K562 (cell line): Measurements from ENCODE around the gene NCOA6. TPM values are rescaled to one million over a fixed set of nuclear protein-coding genes. Genes with fewer than 3 reads are reported as not detected.
A peak's percentile ranks its signal among the peaks of the same experiment; 100 is the strongest.

ENCODE experiments used
- ATF6 ChIP-seq: sonication (generic); formaldehyde crosslinking; IDR thresholded peaks from 2 replicates; pipeline ENCODE4 v1.4.0; 2020; ENCODE audit warnings: mild to moderate bottlenecking, missing genetic modification reagents
- C11orf30 ChIP-seq: fragments of 450-650 bp; IDR thresholded peaks from 2 replicates; pipeline ENCODE4 v1.6.1; 2016; ENCODE audit warnings: low read depth, mild to moderate bottlenecking
- E2F6 ChIP-seq, 2 experiments: IDR thresholded peaks; 2 replicates each; pipeline ENCODE4 v1.6.1; 2011; ENCODE audit warnings: borderline replicate concordance in 1 of 2, control low read depth in 1 of 2, low read depth in 1 of 2, low read length in 1 of 2, mild to moderate bottlenecking in 1 of 2, mixed read lengths in 1 of 2, moderate library complexity in 1 of 2; ENCODE audit not compliant: insufficient read depth in 1 of 2, insufficient read length in 1 of 2, poor library complexity in 1 of 2, severe bottlenecking in 1 of 2; ENCODE audit errors: extremely low read depth in 1 of 2
- FOXP4 ChIP-seq: sonication (generic); formaldehyde crosslinking; IDR thresholded peaks from 2 replicates; pipeline ENCODE4 v1.8.0; 2022; ENCODE audit warnings: mild to moderate bottlenecking, missing genetic modification reagents, borderline replicate concordance
- HNRNPUL1 ChIP-seq: fragments of 200-400 bp; formaldehyde crosslinking; IDR thresholded peaks from 2 replicates; pipeline ENCODE4 v1.6.1; 2017; ENCODE audit warnings: low read length
- KDM1A ChIP-seq, 2 experiments: fragments of 450-650 bp; IDR thresholded peaks; 2 replicates each; pipeline ENCODE4 v1.6.1; 2016; ENCODE audit warnings: mild to moderate bottlenecking in 2 of 2
- KLF16 ChIP-seq: IDR thresholded peaks from 2 replicates; pipeline ENCODE4 v1.6.1; 2016; ENCODE audit warnings: antibody characterized with exemption
- MBD1 ChIP-seq: fragments of 250-450 bp; sonication (Bioruptor Pico); IDR thresholded peaks from 2 replicates; pipeline ENCODE4 v1.8.0; 2022; ENCODE audit warnings: inconsistent platforms
- NR0B1 ChIP-seq: fragments of 450-650 bp; IDR thresholded peaks from one replicate; pipeline ENCODE4 v1.6.1; 2018; ENCODE audit warnings: mild to moderate bottlenecking, moderate library complexity; ENCODE audit not compliant: partially characterized antibody
- PCBP2 ChIP-seq: fragments of 200-400 bp; formaldehyde crosslinking; IDR thresholded peaks from 2 replicates; pipeline ENCODE4 v1.6.1; 2018; ENCODE audit warnings: low read length, low read depth, mild to moderate bottlenecking, moderate library complexity; ENCODE audit not compliant: poor library complexity, severe bottlenecking
- POU5F1 ChIP-seq: fragments of 150-350 bp; IDR thresholded peaks from 2 replicates; pipeline ENCODE4 v1.6.1; 2014; ENCODE audit warnings: borderline replicate concordance, low read length, low read depth, mild to moderate bottlenecking; ENCODE audit not compliant: partially characterized antibody
- RFX7 ChIP-seq: fragments of 250-450 bp; sonication (Bioruptor Pico); IDR thresholded peaks from 2 replicates; pipeline ENCODE4 v1.5.1; 2021; ENCODE audit warnings: mild to moderate bottlenecking
- SAP30 ChIP-seq: fragments of 200-600 bp; sonication (generic); IDR thresholded peaks from 2 replicates; pipeline ENCODE4 v1.6.1; 2012; ENCODE audit warnings: borderline replicate concordance, low read depth, mild to moderate bottlenecking, moderate library complexity, low read length, control low read depth, inconsistent platforms; ENCODE audit not compliant: insufficient read depth, poor library complexity, severe bottlenecking
- TCF15 ChIP-seq: fragments of 250-450 bp; sonication (Bioruptor Pico); IDR thresholded peaks from 2 replicates; pipeline ENCODE4 v1.8.0; 2022; ENCODE audit warnings: moderate library complexity, mild to moderate bottlenecking, inconsistent platforms
- TEAD4 ChIP-seq, 2 experiments: sonication (generic) in 1 of 2; formaldehyde crosslinking in 1 of 2; IDR thresholded peaks; 2 replicates each; pipeline versions ENCODE4 v1.6.1 to v1.8.0; 2012 to 2022; ENCODE audit warnings: borderline replicate concordance in 1 of 2, inconsistent platforms in 1 of 2, low read length in 1 of 2, mild to moderate bottlenecking in 1 of 2, missing genetic modification reagents in 1 of 2
- ZNF212 ChIP-seq: fragments of 450-650 bp; formaldehyde crosslinking; IDR thresholded peaks from 2 replicates; pipeline ENCODE4 v1.4.0; 2020; ENCODE audit warnings: mild to moderate bottlenecking
- ZNF253 ChIP-seq: fragments of 250-450 bp; sonication (Bioruptor Pico); conservative IDR thresholded peaks from 2 replicates; pipeline ENCODE4 v1.6.1; 2021; ENCODE audit warnings: mild to moderate bottlenecking
- polyA plus RNA-seq, 8 experiments: library from polyadenylated mRNA; depleted of rRNA in 4 of 8; stranded (reverse) in 5 of 8; unstranded in 3 of 8; fragments of >200 nt; fragmentation: Nextera tagmentation in 2 of 8; fragmentation: Illumina TruSeq in 1 of 8; extraction: Ambion mirVana in 2 of 8; extraction: Trizol in 1 of 8; gene quantifications; 2 replicates each; pipeline versions ENCODE4 v1.2.1 to v1.2.3, GENCODE V29; 2011 to 2014; ENCODE audit warnings: inconsistent platforms in 1 of 8, missing spikeins in 1 of 8
- total RNA-seq, 7 experiments: library from RNA; depleted of rRNA in 6 of 7; stranded (reverse); fragments of >200 nt in 6 of 7; fragmentation: Illumina TruSeq in 2 of 7; extraction: Trizol in 2 of 7; gene quantifications; 2 replicates each; pipeline versions ENCODE4 v1.2.1 to v1.2.3, GENCODE V29; 2011 to 2021; ENCODE audit warnings: low replicate concordance in 1 of 7

Gene NCOA6
- total and polyA plus RNA-seq, 9 of the 15 experiments (the other 6 are each of a cell fraction or from before 2014, with no cell fraction given) = 6.1 to 25.0 (median 9.5) TPM

- TF ChIP-seq ATF6 (CRISPR knock-in tag) (no peak), ZNF253 (no peak), TEAD4 (IDR thresholded peaks at IDR 0.05; ENCODE audit: low read length) (no peak), TEAD4 (CRISPR knock-in tag; IDR thresholded peaks at IDR 0.05; ENCODE audit: borderline replicate concordance) (peak; percentile 84; the same call in 1 of the 2 replicates), NR0B1 (no peak), SAP30 (no peak), KDM1A (IDR thresholded peaks at IDR 0.05) (no peak), RFX7 (CRISPR knock-in tag) (no peak), C11orf30 (no peak), PCBP2 (no peak), KLF16 (no peak), E2F6 (IDR thresholded peaks at IDR 0.05; ENCODE audit: borderline replicate concordance in 1 of 2, extremely low read depth in 1 of 2, insufficient read depth in 1 of 2, insufficient read length in 1 of 2, low read depth in 1 of 2, low read length in 1 of 2, poor library complexity in 1 of 2, severe bottlenecking in 1 of 2) (peak in 1 of 2 experiments; percentile 52), TCF15 (CRISPR knock-in tag) (no peak), FOXP4 (no peak), HNRNPUL1 (no peak), ZNF212 (no peak), POU5F1 (no peak), MBD1 (CRISPR knock-in tag) (no peak)
Measured at GRCh38 chr20:34824806-34825529, 483 bp downstream of the NCOA6 start (continued).
